ENCODE data around the gene TBX1.

TBX1 gene

GRCh38 chr22:19766511-19767426, 6.2 kb downstream of the TBX1 start:
- TF ChIP-seq GATA3 (IDR thresholded peaks at IDR 0.05; ENCODE audit: low read depth, low read length) (no peak), GATA2 (IDR thresholded peaks at IDR 0.05; ENCODE audit: low read depth, low read length) (peak; percentile 49)

- TF ChIP-seq GATA3 (IDR thresholded peaks at IDR 0.05; ENCODE audit: low read depth, low read length) (no peak), GATA2 (IDR thresholded peaks at IDR 0.05; ENCODE audit: low read depth, low read length) (no peak)
These were observed 7.1 kb downstream of the TBX1 start for GRCh38 chr22:19767427-19768341.

- TF ChIP-seq GATA3 (IDR thresholded peaks at IDR 0.05; ENCODE audit: low read depth, low read length) = no peak
- no peak for TF ChIP-seq GATA2 (IDR thresholded peaks at IDR 0.05; ENCODE audit: low read depth, low read length)
These were observed 8.8 kb downstream of the TBX1 start for GRCh38 chr22:19769393-19769715.

- TF ChIP-seq GATA3 (IDR thresholded peaks at IDR 0.05; ENCODE audit: low read depth, low read length) (no peak), GATA2 (IDR thresholded peaks at IDR 0.05; ENCODE audit: low read depth, low read length) (no peak)
These were observed 10.0 kb downstream of the TBX1 start for GRCh38 chr22:19770349-19771220.

GRCh38 chr22:19772422-19772672, 11.8 kb downstream of the TBX1 start:
- no peak for TF ChIP-seq GATA2 (IDR thresholded peaks at IDR 0.05; ENCODE audit: low read depth, low read length)
- TF ChIP-seq GATA3 (IDR thresholded peaks at IDR 0.05; ENCODE audit: low read depth, low read length) = no peak

- TF ChIP-seq GATA2 (IDR thresholded peaks at IDR 0.05; ENCODE audit: low read depth, low read length) (no peak), GATA3 (IDR thresholded peaks at IDR 0.05; ENCODE audit: low read depth, low read length) (no peak)
These were observed 12.3 kb downstream of the TBX1 start for GRCh38 chr22:19772673-19773469.

GRCh38 chr22:19773470-19774040, 13.0 kb downstream of the TBX1 start:
- TF ChIP-seq GATA2 (IDR thresholded peaks at IDR 0.05; ENCODE audit: low read depth, low read length) (no peak), GATA3 (IDR thresholded peaks at IDR 0.05; ENCODE audit: low read depth, low read length) (no peak)

GRCh38 chr22:19774628-19775027, 14.1 kb downstream of the TBX1 start:
- TF ChIP-seq GATA2 (IDR thresholded peaks at IDR 0.05; ENCODE audit: low read depth, low read length) = no peak
- TF ChIP-seq GATA3 (IDR thresholded peaks at IDR 0.05; ENCODE audit: low read depth, low read length) = no peak

GRCh38 chr22:19775496-19776325, 15.1 kb downstream of the TBX1 start:
- TF ChIP-seq GATA3 (IDR thresholded peaks at IDR 0.05; ENCODE audit: low read depth, low read length) (no peak), GATA2 (IDR thresholded peaks at IDR 0.05; ENCODE audit: low read depth, low read length) (no peak)

GRCh38 chr22:19776433-19777031, 16.0 kb downstream of the TBX1 start:
- TF ChIP-seq GATA2 (IDR thresholded peaks at IDR 0.05; ENCODE audit: low read depth, low read length) (no peak), GATA3 (IDR thresholded peaks at IDR 0.05; ENCODE audit: low read depth, low read length) (no peak)

- TF ChIP-seq GATA3 (IDR thresholded peaks at IDR 0.05; ENCODE audit: low read depth, low read length) (no peak), GATA2 (IDR thresholded peaks at IDR 0.05; ENCODE audit: low read depth, low read length) (no peak)
These were observed 18.4 kb downstream of the TBX1 start for GRCh38 chr22:19779011-19779421.
